Endothelial cell of umbilical vein (primary cell): Measurements from ENCODE around the gene HYAL1.

Experiments used
- CTCF ChIP-seq, 2 donors: IDR thresholded peaks; 1 replicate in 1 of 2; 2 replicates in 1 of 2; pipeline ENCODE4 v1.5.1; 2011; ENCODE audit warnings: low read length in 2 of 2, mild to moderate bottlenecking in 2 of 2, moderate library complexity in 2 of 2, control low read depth in 1 of 2, inconsistent platforms in 1 of 2, low read depth in 1 of 2; ENCODE audit not compliant: insufficient read depth in 1 of 2; ENCODE audit errors: extremely low read depth in 1 of 2
- EZH2 ChIP-seq: IDR thresholded peaks from 2 replicates; pipeline ENCODE4 v1.6.1; 2012; ENCODE audit warnings: borderline replicate concordance, low read depth, mild to moderate bottlenecking, moderate library complexity, low read length, inconsistent platforms; ENCODE audit not compliant: severe bottlenecking
- MAX ChIP-seq: IDR thresholded peaks from 2 replicates; pipeline ENCODE4 v1.6.1; 2011; ENCODE audit not compliant: insufficient read depth, insufficient read length

- TF ChIP-seq CTCF (IDR thresholded peaks at IDR 0.05; ENCODE audit: extremely low read depth in 1 of 2, insufficient read depth in 1 of 2, low read depth in 1 of 2, low read length in 2 of 2): no peak
- TF ChIP-seq EZH2: no peak
- TF ChIP-seq MAX: no peak
Measured at GRCh38 chr3:50271314-50271936, 31.9 kb downstream of the HYAL1 start.
